ENCODE results near the gene NFKB1. TPM values are rescaled to one million over a fixed set of nuclear protein-coding genes. Genes with fewer than 3 reads are reported as not detected.

Gene NFKB1
- total and polyA plus RNA-seq, 10 of the 15 experiments (the other 5 are each of a cell fraction or from before 2014, with no cell fraction given) = 8.7 to 110 (median 57.3) TPM

DNA sequence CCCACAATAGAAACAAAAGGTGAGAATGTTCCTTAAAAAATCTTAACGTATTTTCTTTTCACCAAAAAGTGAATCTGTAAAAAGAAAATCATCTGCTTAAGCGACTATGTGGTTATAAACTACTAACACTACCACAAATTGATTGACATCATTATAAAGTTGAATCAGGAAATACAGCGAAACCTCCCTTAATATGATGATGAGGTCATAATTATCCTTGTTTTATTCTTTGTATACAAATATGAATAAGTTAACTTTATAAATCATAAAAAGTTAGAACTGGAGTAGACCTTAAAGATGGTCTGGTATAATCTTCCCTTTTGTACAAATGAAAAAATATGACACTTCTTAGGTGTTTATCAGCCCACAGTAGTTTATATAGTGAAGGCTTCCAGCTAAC lies 35.6 kb downstream of the NFKB1 start:
- FAIRE-seq = no peak
- no peak for DNase-seq (ENCODE audit: low read depth, low spot score)
- in situ Hi-C loops (cut with MboI) (no loop called here), intact Hi-C loops (cut with micrococcal nuclease; ENCODE audit: unreplicated experiment) (no loop called here)
- no peaks in the 10 kb centered on the region for H4K20me1 ChIP-seq (ENCODE audit: control insufficient read depth, insufficient read depth)
- H3K4me2 ChIP-seq (ENCODE audit: control insufficient read depth, insufficient read depth) = no peak overlapping the region
- H3K27me3 ChIP-seq (replicated peaks in 1 of 2; ENCODE audit: control insufficient read depth in 2 of 2, insufficient read depth in 2 of 2, low read length in 1 of 2) = no peaks in the 10 kb centered on the region
- no peak overlapping the region for H2AFZ ChIP-seq (ENCODE audit: control insufficient read depth, low read depth, low read length)
- SMC1A ChIA-PET (ENCODE audit: uncharacterized antibody, unreplicated experiment) = interaction anchor here (0.9 to 6.4 kb wide), 15 partner anchors 9 to 291 kb away, joined by 3 to 81 read pairs (median 5); no protein-coding TSS in a partner anchor
- peaks cover 5 to 23% of the 10 kb centered on the region in 2 experiments for H3K36me3 ChIP-seq (ENCODE audit: control insufficient read depth in 2 of 2, insufficient read depth in 2 of 2, low read length in 1 of 2)
- H3K4me3 ChIP-seq = no peak overlapping the region
- H3K9ac ChIP-seq (ENCODE audit: control insufficient read depth, insufficient read depth, low read length) = no peak overlapping the region
- no TSS peak for BruUV-seq (replicated peaks)
- peaks cover 26% of the 10 kb centered on the region for H3K4me1 ChIP-seq (ENCODE audit: control insufficient read depth, insufficient read depth, low read length)
- WGBS (ENCODE audit: insufficient coverage, insufficient replicate concordance, low lambda C conversion rate, missing lambda C conversion rate) = 80% methylated on average over 3 of the region's 3 CpGs
- TF ChIP-seq ATF7 (IDR thresholded peaks at IDR 0.05; ENCODE audit: low read depth) (peak; percentile 64), RB1 (IDR thresholded peaks at IDR 0.05; ENCODE audit: borderline replicate concordance) (no peak), CEBPB (IDR thresholded peaks at IDR 0.05; ENCODE audit: borderline replicate concordance in 1 of 2, low read depth in 2 of 2, low read length in 2 of 2) (no peak)
- TF ChIP-seq, protein P1, sequence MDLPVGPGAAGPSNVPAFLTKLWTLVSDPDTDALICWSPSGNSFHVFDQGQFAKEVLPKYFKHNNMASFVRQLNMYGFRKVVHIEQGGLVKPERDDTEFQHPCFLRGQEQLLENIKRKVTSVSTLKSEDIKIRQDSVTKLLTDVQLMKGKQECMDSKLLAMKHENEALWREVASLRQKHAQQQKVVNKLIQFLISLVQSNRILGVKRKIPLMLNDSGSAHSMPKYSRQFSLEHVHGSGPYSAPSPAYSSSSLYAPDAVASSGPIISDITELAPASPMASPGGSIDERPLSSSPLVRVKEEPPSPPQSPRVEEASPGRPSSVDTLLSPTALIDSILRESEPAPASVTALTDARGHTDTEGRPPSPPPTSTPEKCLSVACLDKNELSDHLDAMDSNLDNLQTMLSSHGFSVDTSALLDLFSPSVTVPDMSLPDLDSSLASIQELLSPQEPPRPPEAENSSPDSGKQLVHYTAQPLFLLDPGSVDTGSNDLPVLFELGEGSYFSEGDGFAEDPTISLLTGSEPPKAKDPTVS (IDR thresholded peaks at IDR 0.05; ENCODE audit: low read depth, low read length) = no peak
- H3K9me3 ChIP-seq (replicated peaks; ENCODE audit: control insufficient read depth, insufficient read depth, low read length) = no peaks in the 10 kb centered on the region
- peaks cover 48% of the 10 kb centered on the region for H3K79me2 ChIP-seq (ENCODE audit: control insufficient read depth, insufficient read depth, low read length)
- CTCF ChIA-PET = interaction anchor here (1.0 to 2.9 kb wide), 4 partner anchors 8 to 20 kb away, joined by 3 to 25 read pairs (median 8); no protein-coding TSS in a partner anchor
- POLR2A ChIA-PET = interaction anchor here (0.5 to 2.3 kb wide), 5 partner anchors 8 to 484 kb away, joined by 3 to 10 read pairs (median 3); partner anchors contain the start of gene UBE2D3
- H3K27ac ChIP-seq (ENCODE audit: control insufficient read depth, insufficient read depth) = no peak overlapping the region
- RAD21 ChIA-PET (ENCODE audit: unreplicated experiment) = interaction anchor here (1.0 to 1.1 kb wide), 7 partner anchors 9 to 29 kb away, joined by 3 to 4 read pairs (median 3); no protein-coding TSS in a partner anchor
- ATAC-seq = no peak

DNA sequence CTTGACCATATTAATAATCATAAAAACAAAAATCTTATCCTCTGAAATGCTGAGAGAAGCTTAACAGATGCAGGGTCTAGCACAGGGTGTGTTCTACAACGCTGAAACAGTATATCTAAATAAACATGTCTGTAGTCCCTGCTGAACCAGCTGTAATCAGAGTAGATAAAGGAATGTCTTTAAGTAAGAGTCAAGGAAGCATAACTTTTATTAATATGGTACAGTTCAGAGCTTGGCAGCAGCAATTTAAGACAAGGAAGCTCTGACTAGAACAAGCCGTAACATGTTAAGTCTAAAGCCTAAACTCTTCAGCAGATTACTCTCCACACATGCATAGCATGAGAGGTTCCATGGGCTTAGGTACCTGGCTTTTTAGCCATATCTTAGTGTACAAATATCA lies 36.1 kb downstream of the NFKB1 start:
- in situ Hi-C loops (cut with MboI) = no loop called here
- SMC1A ChIA-PET (ENCODE audit: uncharacterized antibody, unreplicated experiment) = interaction anchor here (0.5 to 6.4 kb wide), 15 partner anchors 9 to 291 kb away, joined by 3 to 81 read pairs (median 4); no protein-coding TSS in a partner anchor
- Histone ChIP-seq H3K9me3 (replicated peaks; ENCODE audit: control insufficient read depth, insufficient read depth, low read length) (no peaks in the 10 kb centered on the region), H4K20me1 (ENCODE audit: control insufficient read depth, insufficient read depth) (no peaks in the 10 kb centered on the region), H3K9ac (ENCODE audit: control insufficient read depth, insufficient read depth, low read length) (no peak overlapping the region), H3K27me3 (replicated peaks in 1 of 2; ENCODE audit: control insufficient read depth in 2 of 2, insufficient read depth in 2 of 2, low read length in 1 of 2) (no peaks in the 10 kb centered on the region), H3K27ac (ENCODE audit: control insufficient read depth, insufficient read depth) (no peak overlapping the region), H3K4me2 (ENCODE audit: control insufficient read depth, insufficient read depth) (no peak overlapping the region), H2AFZ (ENCODE audit: control insufficient read depth, low read depth, low read length) (no peak overlapping the region), H3K4me3 (no peak overlapping the region), H3K4me1 (ENCODE audit: control insufficient read depth, insufficient read depth, low read length) (peaks cover 30% of the 10 kb centered on the region), H3K79me2 (ENCODE audit: control insufficient read depth, insufficient read depth, low read length) (peaks cover 52% of the 10 kb centered on the region), H3K36me3 (ENCODE audit: control insufficient read depth in 2 of 2, insufficient read depth in 2 of 2, low read length in 1 of 2) (peaks cover 5 to 25% of the 10 kb centered on the region in 2 experiments)
- intact Hi-C loops (cut with micrococcal nuclease; ENCODE audit: unreplicated experiment) = no loop called here
- FAIRE-seq (no peak), DNase-seq (ENCODE audit: low read depth, low spot score) (no peak), ATAC-seq (no peak)
- POLR2A ChIA-PET = interaction anchor here (0.5 to 2.3 kb wide), 5 partner anchors 9 to 483 kb away, joined by 3 to 10 read pairs (median 3); partner anchors contain the start of gene UBE2D3
- RAD21 ChIA-PET (ENCODE audit: unreplicated experiment) = interaction anchor here (1.0 to 1.5 kb wide), 7 partner anchors 9 to 30 kb away, joined by 3 to 4 read pairs (median 3); no protein-coding TSS in a partner anchor
- no TSS peak for BruUV-seq (replicated peaks)
- TF ChIP-seq SREBF2 (IDR thresholded peaks at IDR 0.05; ENCODE audit: low read length) (no peak), POLR2AphosphoS5 (IDR thresholded peaks at IDR 0.05; ENCODE audit: low read length) (0 out of 2 replicates have a peak, but pooled peaks have one; percentile 36)
- TF ChIP-seq, protein P2, sequence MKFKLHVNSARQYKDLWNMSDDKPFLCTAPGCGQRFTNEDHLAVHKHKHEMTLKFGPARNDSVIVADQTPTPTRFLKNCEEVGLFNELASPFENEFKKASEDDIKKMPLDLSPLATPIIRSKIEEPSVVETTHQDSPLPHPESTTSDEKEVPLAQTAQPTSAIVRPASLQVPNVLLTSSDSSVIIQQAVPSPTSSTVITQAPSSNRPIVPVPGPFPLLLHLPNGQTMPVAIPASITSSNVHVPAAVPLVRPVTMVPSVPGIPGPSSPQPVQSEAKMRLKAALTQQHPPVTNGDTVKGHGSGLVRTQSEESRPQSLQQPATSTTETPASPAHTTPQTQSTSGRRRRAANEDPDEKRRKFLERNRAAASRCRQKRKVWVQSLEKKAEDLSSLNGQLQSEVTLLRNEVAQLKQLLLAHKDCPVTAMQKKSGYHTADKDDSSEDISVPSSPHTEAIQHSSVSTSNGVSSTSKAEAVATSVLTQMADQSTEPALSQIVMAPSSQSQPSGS (IDR thresholded peaks at IDR 0.05; ENCODE audit: low read length) = no peak
- TF ChIP-seq, protein P3, sequence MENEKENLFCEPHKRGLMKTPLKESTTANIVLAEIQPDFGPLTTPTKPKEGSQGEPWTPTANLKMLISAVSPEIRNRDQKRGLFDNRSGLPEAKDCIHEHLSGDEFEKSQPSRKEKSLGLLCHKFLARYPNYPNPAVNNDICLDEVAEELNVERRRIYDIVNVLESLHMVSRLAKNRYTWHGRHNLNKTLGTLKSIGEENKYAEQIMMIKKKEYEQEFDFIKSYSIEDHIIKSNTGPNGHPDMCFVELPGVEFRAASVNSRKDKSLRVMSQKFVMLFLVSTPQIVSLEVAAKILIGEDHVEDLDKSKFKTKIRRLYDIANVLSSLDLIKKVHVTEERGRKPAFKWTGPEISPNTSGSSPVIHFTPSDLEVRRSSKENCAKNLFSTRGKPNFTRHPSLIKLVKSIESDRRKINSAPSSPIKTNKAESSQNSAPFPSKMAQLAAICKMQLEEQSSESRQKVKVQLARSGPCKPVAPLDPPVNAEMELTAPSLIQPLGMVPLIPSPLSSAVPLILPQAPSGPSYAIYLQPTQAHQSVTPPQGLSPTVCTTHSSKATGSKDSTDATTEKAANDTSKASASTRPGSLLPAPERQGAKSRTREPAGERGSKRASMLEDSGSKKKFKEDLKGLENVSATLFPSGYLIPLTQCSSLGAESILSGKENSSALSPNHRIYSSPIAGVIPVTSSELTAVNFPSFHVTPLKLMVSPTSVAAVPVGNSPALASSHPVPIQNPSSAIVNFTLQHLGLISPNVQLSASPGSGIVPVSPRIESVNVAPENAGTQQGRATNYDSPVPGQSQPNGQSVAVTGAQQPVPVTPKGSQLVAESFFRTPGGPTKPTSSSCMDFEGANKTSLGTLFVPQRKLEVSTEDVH (IDR thresholded peaks at IDR 0.05; ENCODE audit: low read depth, partially characterized antibody) = no peak
- CTCF ChIA-PET = interaction anchor here (1.0 to 2.9 kb wide), 4 partner anchors 8 to 20 kb away, joined by 3 to 25 read pairs (median 8); no protein-coding TSS in a partner anchor
- WGBS (ENCODE audit: insufficient coverage, insufficient replicate concordance, low lambda C conversion rate, missing lambda C conversion rate) = 98% methylated on average over 2 of the region's 2 CpGs
